SU-DHL-6 (cell line): ENCODE data around the gene RBFOX1.

Experiments
- H2AFZ ChIP-seq: fragments of 200-600 bp; sonication (generic); 2 replicates; pipeline ENCODE4 v1.6.1; 2014; ENCODE audit warnings: low read depth, mild to moderate bottlenecking, moderate library complexity, mixed read lengths, antibody characterized with exemption, low read length; ENCODE audit not compliant: severe bottlenecking
- H3F3A ChIP-seq: fragments of 200-600 bp; shearing (Covaris generic); 2 replicates; pipeline ENCODE4 v1.6.0; 2016; ENCODE audit warnings: antibody characterized with exemption, mild to moderate bottlenecking; ENCODE audit not compliant: insufficient read depth
- H3K27ac ChIP-seq: fragments of 200-600 bp; sonication (generic); 2 replicates; pipeline ENCODE4 v1.5.1; 2016; ENCODE audit warnings: low read depth, mild to moderate bottlenecking, low read length, moderate library complexity, mixed read lengths
- H3K27me3 ChIP-seq: fragments of 200-600 bp; sonication (generic), shearing (Covaris generic); 2 replicates; pipeline ENCODE4 v1.6.0; 2014; ENCODE audit warnings: mild to moderate bottlenecking, low read length
- H3K36me3 ChIP-seq: fragments of 200-600 bp; sonication (generic); 2 replicates; pipeline ENCODE4 v1.6.1; 2014; ENCODE audit warnings: mild to moderate bottlenecking, low read length, mixed read lengths
- H3K4me2 ChIP-seq: fragments of 300-600, 200-600 bp; shearing (Covaris generic), sonication (generic); 2 replicates; pipeline ENCODE4 v1.6.0; 2014; ENCODE audit warnings: low read length, low read depth, mild to moderate bottlenecking; ENCODE audit not compliant: poor library complexity, severe bottlenecking
- H3K4me3 ChIP-seq: fragments of 200-600 bp; sonication (generic); 2 replicates; pipeline ENCODE4 v1.5.1; 2014; ENCODE audit warnings: antibody characterized with exemption, low read length, mild to moderate bottlenecking, mixed read lengths; ENCODE audit not compliant: insufficient read depth, poor library complexity, severe bottlenecking
- H3K79me2 ChIP-seq: fragments of 200-600 bp; sonication (generic); 2 replicates; pipeline ENCODE4 v1.6.1; 2014; ENCODE audit warnings: mild to moderate bottlenecking, low read length, moderate library complexity; ENCODE audit not compliant: insufficient read depth
- H3K9ac ChIP-seq: fragments of 200-600 bp; sonication (generic); 2 replicates; pipeline ENCODE4 v1.7.0; 2014; ENCODE audit warnings: mild to moderate bottlenecking, low read length
- H3K9me2 ChIP-seq: fragments of 200-600 bp; sonication (generic); replicated peaks from 2 replicates; pipeline ENCODE4 v1.6.1; 2014; ENCODE audit warnings: low read length; ENCODE audit not compliant: insufficient read depth
- H3K9me3 ChIP-seq: fragments of 200-600 bp; sonication (generic); 2 replicates; pipeline ENCODE4 v1.6.1; 2014; ENCODE audit warnings: low read length, mixed read lengths; ENCODE audit not compliant: insufficient read depth
- H4K20me1 ChIP-seq: fragments of 200-600 bp; sonication (generic); 2 replicates; pipeline ENCODE4 v1.6.1; 2014; ENCODE audit warnings: low read depth, mild to moderate bottlenecking, antibody characterized with exemption, low read length, moderate library complexity, mixed read lengths
- CTCF ChIP-seq: fragments of 200-600 bp; sonication (generic); IDR thresholded peaks from one replicate; pipeline ENCODE4 v1.5.1; 2017; ENCODE audit warnings: antibody characterized with exemption, mild to moderate bottlenecking, low read length, moderate library complexity; ENCODE audit not compliant: insufficient read depth, poor library complexity, severe bottlenecking
- EZH2phosphoT487 ChIP-seq: fragments of 200-600 bp; sonication (generic), shearing (Covaris generic); conservative IDR thresholded peaks from 2 replicates; pipeline ENCODE4 v1.6.1; 2018; ENCODE audit warnings: mild to moderate bottlenecking, antibody characterized with exemption, low read length, moderate library complexity, mixed read lengths

RBFOX1 gene

GRCh38 chr16:7380441-7380840 is 47.8 kb downstream of the RBFOX1 start:
- TF ChIP-seq CTCF (no peak), EZH2phosphoT487 (no peak)
- no peaks in the 10 kb centered on the region for H3K27me3 ChIP-seq
- H3K4me2 ChIP-seq: no peak overlapping the region
- H3K4me3 ChIP-seq: no peak overlapping the region
- H2AFZ ChIP-seq: no peak overlapping the region
- H3K9me3 ChIP-seq: no peaks in the 10 kb centered on the region
- H3K79me2 ChIP-seq: no peaks in the 10 kb centered on the region
- H3F3A ChIP-seq: no peaks in the 10 kb centered on the region
- no peaks in the 10 kb centered on the region for H4K20me1 ChIP-seq
- H3K9me2 ChIP-seq: no peaks in the 10 kb centered on the region
- H3K36me3 ChIP-seq: no peaks in the 10 kb centered on the region
- no peak overlapping the region for H3K27ac ChIP-seq
- no peak overlapping the region for H3K9ac ChIP-seq

- TF ChIP-seq EZH2phosphoT487: no peak
- no peak for TF ChIP-seq CTCF
- Histone ChIP-seq H3K79me2 (no peaks in the 10 kb centered on the region), H3K4me3 (no peak overlapping the region), H3K9ac (no peak overlapping the region), H3F3A (no peaks in the 10 kb centered on the region), H3K4me2 (no peak overlapping the region), H3K27me3 (no peaks in the 10 kb centered on the region), H4K20me1 (no peaks in the 10 kb centered on the region), H2AFZ (no peak overlapping the region), H3K9me2 (no peaks in the 10 kb centered on the region), H3K36me3 (no peaks in the 10 kb centered on the region), H3K9me3 (no peaks in the 10 kb centered on the region), H3K27ac (no peak overlapping the region)
Measured at GRCh38 chr16:7380911-7381310, 48.3 kb downstream of the RBFOX1 start.

GRCh38 chr16:7381671-7382070 is 49.0 kb downstream of the RBFOX1 start:
- TF ChIP-seq CTCF (no peak), EZH2phosphoT487 (no peak)
- no peaks in the 10 kb centered on the region for H3K79me2 ChIP-seq

GRCh38 chr16:7382521-7382920 is 49.9 kb downstream of the RBFOX1 start:
- Histone ChIP-seq H2AFZ (no peak overlapping the region), H3K36me3 (no peaks in the 10 kb centered on the region), H3F3A (no peaks in the 10 kb centered on the region), H3K4me2 (no peak overlapping the region), H4K20me1 (no peaks in the 10 kb centered on the region), H3K4me3 (no peak overlapping the region), H3K9me3 (no peaks in the 10 kb centered on the region), H3K9me2 (no peaks in the 10 kb centered on the region), H3K27me3 (no peaks in the 10 kb centered on the region), H3K27ac (no peak overlapping the region), H3K79me2 (no peaks in the 10 kb centered on the region), H3K9ac (no peak overlapping the region)
- TF ChIP-seq CTCF (no peak), EZH2phosphoT487 (no peak)

More at GRCh38 chr16:7381671-7382070, 49.0 kb downstream of the RBFOX1 start:
- Histone ChIP-seq H3K9ac (no peak overlapping the region), H3K36me3 (no peaks in the 10 kb centered on the region), H3K27me3 (no peaks in the 10 kb centered on the region), H2AFZ (no peak overlapping the region), H3K9me2 (no peaks in the 10 kb centered on the region), H3F3A (no peaks in the 10 kb centered on the region), H3K4me2 (no peak overlapping the region), H4K20me1 (no peaks in the 10 kb centered on the region), H3K9me3 (no peaks in the 10 kb centered on the region), H3K4me3 (no peak overlapping the region), H3K27ac (no peak overlapping the region)
